GM21529 (cell line): ENCODE measurements around the gene CIZ1.
A peak's percentile ranks its signal among the peaks of the same experiment; 100 is the strongest.
"Not testable (repeated sequence)": the region's sequence is repeated elsewhere in the genome, so short reads cannot be mapped to it uniquely, and the experiment has no call there.

Experiments used
- ATAC-seq: cut with Tn5 transposase; IDR thresholded peaks from one replicate; pipeline ENCODE4 v1.9.1; 2021; ENCODE audit not compliant: unreplicated experiment

The CIZ1 gene

GRCh38 chr9:128192601-128193371, 1.4 kb upstream of the CIZ1 start:
- ATAC-seq, result no peak

GRCh38 chr9:128190516-128191405, 611 bp downstream of the CIZ1 start:
- ATAC-seq, result peak; percentile 24

GRCh38 chr9:128190013-128190412, 1.4 kb downstream of the CIZ1 start:
- no peak for ATAC-seq

- no peak for ATAC-seq
These were observed 3.2 kb downstream of the CIZ1 start for GRCh38 chr9:128188209-128188608.

- ATAC-seq, result no peak
These were observed 4.0 kb downstream of the CIZ1 start for GRCh38 chr9:128187361-128187760.

GRCh38 chr9:128185979-128186965, 5.1 kb downstream of the CIZ1 start:
- no peak for ATAC-seq

- no peak for ATAC-seq
These were observed 8.3 kb downstream of the CIZ1 start for GRCh38 chr9:128182893-128183588.

- not testable (repeated sequence) for ATAC-seq
These were observed 9.9 kb downstream of the CIZ1 start for GRCh38 chr9:128181480-128181879.

- ATAC-seq, result no peak
These were observed 10.9 kb downstream of the CIZ1 start for GRCh38 chr9:128180447-128180846.

- ATAC-seq, result no peak
These were observed 11.4 kb downstream of the CIZ1 start for GRCh38 chr9:128180001-128180400.

GRCh38 chr9:128178806-128179431, 12.5 kb downstream of the CIZ1 start:
- no peak for ATAC-seq

GRCh38 chr9:128175726-128176125, 15.6 kb downstream of the CIZ1 start:
- ATAC-seq, result no peak

GRCh38 chr9:128175102-128175563, 16.2 kb downstream of the CIZ1 start:
- ATAC-seq, result no peak

- ATAC-seq, result no peak
These were observed 17.3 kb downstream of the CIZ1 start for GRCh38 chr9:128174062-128174461.

- no peak for ATAC-seq
These were observed 21.4 kb downstream of the CIZ1 start for GRCh38 chr9:128169925-128170324.

- no peak for ATAC-seq
These were observed 21.9 kb downstream of the CIZ1 start for GRCh38 chr9:128169492-128169891.

GRCh38 chr9:128168731-128169308, 22.6 kb downstream of the CIZ1 start:
- no peak for ATAC-seq

GRCh38 chr9:128167209-128167608, 24.2 kb downstream of the CIZ1 start:
- no peak for ATAC-seq

GRCh38 chr9:128166169-128166568, 25.2 kb downstream of the CIZ1 start:
- no peak for ATAC-seq
